HEK293T (cell line): ENCODE results near the gene TP53RK.

Source experiments
- CTBP1 ChIP-seq: fragments of 450-650 bp; IDR thresholded peaks from 2 replicates; pipeline ENCODE4 v1.6.1; 2016; ENCODE audit warnings: borderline replicate concordance
- FOXA1 ChIP-seq: fragments of 450-650 bp; IDR thresholded peaks from 2 replicates; pipeline ENCODE4 v1.6.1; 2016; ENCODE audit warnings: mild to moderate bottlenecking

DNA sequence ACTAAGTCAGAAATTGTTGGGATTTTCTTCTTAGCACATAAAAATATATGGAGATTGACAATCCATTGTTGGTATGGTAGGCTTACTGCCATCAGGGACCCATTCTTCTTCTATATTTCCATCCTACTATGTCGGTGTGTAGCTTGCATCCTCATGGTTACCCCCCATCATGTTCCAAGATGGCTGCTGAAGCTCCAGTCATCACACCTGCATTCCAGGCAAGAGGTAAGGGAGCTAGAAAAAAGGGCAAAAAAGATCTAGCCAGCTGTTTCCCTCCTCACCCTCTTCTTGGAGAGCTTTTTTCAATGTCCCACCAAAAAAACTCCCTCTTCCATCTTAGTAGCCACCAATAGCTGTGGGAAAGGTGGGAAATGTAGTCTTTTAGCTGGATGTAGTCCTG, 33.8 kb upstream of the TP53RK start:
- TF ChIP-seq FOXA1 (no peak), CTBP1 (no peak)
